Effector memory CD4-positive, alpha-beta T cell (primary cell): ENCODE data around the gene MC4R.

ENCODE experiments used
- DNase-seq, 3 donors: peaks; one replicate each; pipeline ENCODE4 v3.0.0-alpha.2; 2020
- H3K27ac ChIP-seq: 2 replicates; pipeline ENCODE4 v1.7.0; 2013; ENCODE audit warnings: mild to moderate bottlenecking, low read length, moderate library complexity; ENCODE audit not compliant: insufficient read depth, poor library complexity, severe bottlenecking
- H3K27me3 ChIP-seq: replicated peaks from 2 replicates; pipeline ENCODE4 v1.7.0; 2013; ENCODE audit warnings: mild to moderate bottlenecking, low read length; ENCODE audit not compliant: insufficient read depth, control insufficient read depth, poor library complexity, severe bottlenecking
- H3K36me3 ChIP-seq: 2 replicates; pipeline ENCODE4 v1.7.0; 2013; ENCODE audit warnings: mild to moderate bottlenecking, low read length, moderate library complexity; ENCODE audit not compliant: control insufficient read depth, insufficient read depth
- H3K4me1 ChIP-seq: 2 replicates; pipeline ENCODE4 v1.7.0; 2013; ENCODE audit warnings: low read length, mild to moderate bottlenecking; ENCODE audit not compliant: control insufficient read depth, insufficient read depth, poor library complexity, severe bottlenecking
- H3K4me3 ChIP-seq: 2 replicates; pipeline ENCODE4 v1.7.0; 2013; ENCODE audit warnings: low read length, low read depth, mild to moderate bottlenecking; ENCODE audit not compliant: insufficient read depth, poor library complexity, severe bottlenecking
- H3K9me3 ChIP-seq: 2 replicates; pipeline ENCODE4 v1.7.0; 2013; ENCODE audit warnings: mild to moderate bottlenecking, low read length, moderate library complexity; ENCODE audit not compliant: control insufficient read depth

MC4R gene

DNA sequence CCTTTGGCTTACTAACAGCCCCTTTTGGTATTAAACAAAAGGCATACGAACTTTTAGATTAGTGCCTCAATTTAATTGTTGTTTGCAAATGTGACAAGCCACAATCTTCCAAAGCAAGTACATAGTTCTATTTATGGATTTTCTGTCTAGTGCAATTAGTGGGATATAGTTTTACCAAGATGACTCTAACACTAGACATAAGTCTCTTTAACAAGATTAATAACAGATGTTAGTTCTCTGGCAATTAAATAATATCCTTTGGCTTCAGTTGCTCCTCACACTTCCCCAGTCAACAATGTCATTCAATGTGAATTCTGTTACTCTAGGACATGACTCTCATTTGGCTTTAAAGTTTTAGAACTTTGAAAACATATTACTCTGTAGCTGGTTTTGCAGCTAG, 16.7 kb upstream of the MC4R start:
- DNase-seq = no peak
- H3K36me3 ChIP-seq = no peaks in the 10 kb centered on the region
- no peaks in the 10 kb centered on the region for H3K9me3 ChIP-seq
- H3K27ac ChIP-seq = no peak overlapping the region
- no peak overlapping the region for H3K4me3 ChIP-seq
- H3K4me1 ChIP-seq = no peaks in the 10 kb centered on the region
- H3K27me3 ChIP-seq = no peaks in the 10 kb centered on the region

DNA sequence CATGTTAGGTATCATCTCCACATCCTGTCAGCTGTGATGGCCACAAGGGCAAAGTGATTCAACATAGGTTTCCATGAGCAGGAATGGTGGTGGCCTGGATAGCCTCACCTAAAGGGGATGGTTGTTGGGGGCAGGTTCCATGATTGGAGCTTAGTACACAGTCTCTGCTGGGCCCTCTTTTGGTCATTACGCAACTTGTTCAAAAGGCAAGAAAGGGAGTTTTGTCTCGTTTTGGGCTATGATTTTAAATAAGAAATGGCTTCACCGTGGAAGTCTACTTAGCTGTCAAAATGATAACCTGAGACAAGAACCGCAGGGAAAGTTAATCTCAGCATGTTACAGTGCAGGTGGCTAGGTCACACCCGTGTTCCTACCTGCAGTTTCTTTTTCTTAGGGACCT, 13.1 kb upstream of the MC4R start:
- no peak overlapping the region for H3K27ac ChIP-seq
- no peaks in the 10 kb centered on the region for H3K4me1 ChIP-seq
- H3K27me3 ChIP-seq = no peaks in the 10 kb centered on the region
- no peak overlapping the region for H3K4me3 ChIP-seq
- DNase-seq = no peak
- H3K36me3 ChIP-seq = no peaks in the 10 kb centered on the region
- H3K9me3 ChIP-seq = no peaks in the 10 kb centered on the region

DNA sequence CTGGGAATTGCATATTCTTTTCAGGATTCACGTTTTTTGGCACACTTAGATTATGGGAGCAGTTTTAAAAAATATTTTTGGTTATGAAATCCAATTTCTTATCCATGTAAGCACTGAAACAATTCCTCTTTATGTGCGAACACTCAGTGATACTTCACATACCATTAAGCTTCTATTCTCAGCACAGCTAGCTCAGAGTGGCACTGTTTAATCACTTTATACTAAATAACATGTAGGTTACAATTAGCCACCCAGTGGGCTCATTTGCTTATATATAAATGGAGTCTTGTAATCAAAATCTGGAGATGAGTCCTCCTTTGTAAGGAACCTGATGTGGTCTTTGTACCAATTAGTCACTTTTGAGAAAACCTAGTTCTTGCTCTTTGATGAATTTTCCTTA, 11.3 kb upstream of the MC4R start:
- Histone ChIP-seq H3K27me3 (no peaks in the 10 kb centered on the region), H3K27ac (no peak overlapping the region), H3K9me3 (no peaks in the 10 kb centered on the region), H3K4me1 (no peaks in the 10 kb centered on the region), H3K4me3 (no peak overlapping the region), H3K36me3 (no peaks in the 10 kb centered on the region)
- no peak for DNase-seq

DNA sequence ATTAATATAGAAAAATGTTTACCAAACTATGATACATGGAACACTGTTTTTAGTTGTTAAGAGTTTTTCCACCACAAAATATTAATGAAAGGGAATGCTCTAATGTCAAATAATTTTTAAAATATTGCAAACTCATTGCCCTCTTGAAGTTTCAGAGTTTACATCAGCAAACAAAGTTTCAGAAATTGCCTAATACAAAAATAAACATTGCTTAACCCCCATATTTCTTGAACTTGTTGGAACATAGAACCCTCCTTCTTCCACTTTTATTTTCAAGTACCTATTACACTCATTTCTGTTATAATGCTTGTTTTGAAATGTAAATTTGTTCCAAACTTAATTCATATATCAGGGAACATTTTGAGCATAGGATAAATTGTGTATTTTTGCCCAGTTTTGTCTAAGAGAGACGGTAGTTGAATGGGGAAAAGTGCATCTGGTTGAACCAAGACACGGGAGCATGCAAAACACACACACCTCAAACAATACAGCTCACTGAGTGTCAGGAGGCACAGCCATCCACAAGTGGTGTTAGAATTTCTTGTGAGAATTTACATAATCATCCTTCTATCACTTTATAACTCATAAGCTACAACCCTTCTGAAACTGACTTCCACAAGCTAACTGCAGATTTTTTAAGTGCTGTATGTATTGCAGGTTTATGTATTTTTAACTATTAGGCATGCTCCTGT, 5.3 kb upstream of the MC4R start:
- no peaks in the 10 kb centered on the region for H3K4me1 ChIP-seq
- no peak for DNase-seq
- no peak overlapping the region for H3K27ac ChIP-seq
- H3K9me3 ChIP-seq = no peaks in the 10 kb centered on the region
- no peak overlapping the region for H3K4me3 ChIP-seq
- no peaks in the 10 kb centered on the region for H3K36me3 ChIP-seq
- no peaks in the 10 kb centered on the region for H3K27me3 ChIP-seq

DNA sequence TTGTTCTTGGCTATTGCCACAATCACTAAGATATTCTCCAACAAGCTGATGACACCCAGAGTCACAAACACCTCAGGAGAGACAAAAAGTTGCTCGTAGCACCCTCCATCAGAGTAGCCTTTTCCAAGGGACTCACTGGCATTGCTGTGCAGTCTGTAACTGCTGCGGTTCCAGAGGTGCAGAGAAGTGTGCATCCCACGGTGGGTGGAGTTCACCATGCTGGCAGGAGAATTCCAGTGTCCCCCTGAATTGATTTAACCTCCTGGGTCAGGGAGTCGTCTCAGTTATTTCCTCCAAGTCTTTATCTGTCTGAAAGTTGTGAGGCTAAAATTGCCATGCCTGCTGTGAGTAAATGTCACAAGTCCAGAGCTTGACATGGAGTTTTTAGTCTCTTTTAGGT, 443 bp downstream of the MC4R start:
- H3K27ac ChIP-seq = no peak overlapping the region
- H3K4me3 ChIP-seq = no peak overlapping the region
- no peaks in the 10 kb centered on the region for H3K9me3 ChIP-seq
- H3K36me3 ChIP-seq = no peaks in the 10 kb centered on the region
- H3K27me3 ChIP-seq = no peaks in the 10 kb centered on the region
- no peaks in the 10 kb centered on the region for H3K4me1 ChIP-seq
- DNase-seq = no peak

DNA sequence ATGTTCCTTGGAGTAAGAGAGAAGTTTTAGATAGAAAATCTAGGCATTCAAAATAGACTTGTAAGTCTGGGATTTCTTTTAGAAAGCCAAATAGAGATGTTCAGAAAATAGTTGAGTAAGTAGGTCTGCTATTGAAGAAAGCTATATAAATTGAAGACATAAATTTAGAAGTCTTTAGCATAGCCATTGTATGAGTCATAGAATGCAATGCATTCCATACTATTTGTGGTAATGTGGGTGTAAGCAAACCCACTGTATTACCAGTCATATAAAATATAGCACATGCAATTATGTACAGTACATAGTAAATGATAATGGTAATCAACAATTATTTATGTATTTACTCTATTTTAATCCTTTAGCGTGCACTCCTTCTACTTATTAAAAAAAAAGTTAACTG, 14.1 kb downstream of the MC4R start:
- Histone ChIP-seq H3K36me3 (no peaks in the 10 kb centered on the region), H3K9me3 (no peaks in the 10 kb centered on the region), H3K4me3 (no peak overlapping the region), H3K27ac (no peak overlapping the region), H3K4me1 (no peaks in the 10 kb centered on the region), H3K27me3 (no peaks in the 10 kb centered on the region)
- no peak for DNase-seq

DNA sequence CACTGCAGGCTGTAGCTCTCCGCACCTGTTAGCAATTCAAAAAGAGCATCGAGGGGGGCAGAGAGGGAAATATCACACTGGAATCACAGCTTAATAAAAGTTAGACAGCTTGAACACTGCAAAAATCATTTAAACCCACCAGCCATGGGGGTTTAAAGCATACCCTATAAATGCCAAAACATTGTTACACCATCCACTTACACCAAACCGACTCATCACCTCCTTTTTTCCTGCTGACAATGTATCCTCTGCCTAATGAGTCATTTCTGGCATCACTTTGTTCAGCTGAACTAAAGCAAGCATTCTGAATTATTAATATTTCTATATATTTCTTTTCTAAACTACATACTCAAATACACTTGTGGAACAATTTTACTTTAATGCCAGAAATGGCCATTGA, 21.6 kb downstream of the MC4R start:
- no peak for DNase-seq
- no peak overlapping the region for H3K27ac ChIP-seq
- no peaks in the 10 kb centered on the region for H3K36me3 ChIP-seq

DNA sequence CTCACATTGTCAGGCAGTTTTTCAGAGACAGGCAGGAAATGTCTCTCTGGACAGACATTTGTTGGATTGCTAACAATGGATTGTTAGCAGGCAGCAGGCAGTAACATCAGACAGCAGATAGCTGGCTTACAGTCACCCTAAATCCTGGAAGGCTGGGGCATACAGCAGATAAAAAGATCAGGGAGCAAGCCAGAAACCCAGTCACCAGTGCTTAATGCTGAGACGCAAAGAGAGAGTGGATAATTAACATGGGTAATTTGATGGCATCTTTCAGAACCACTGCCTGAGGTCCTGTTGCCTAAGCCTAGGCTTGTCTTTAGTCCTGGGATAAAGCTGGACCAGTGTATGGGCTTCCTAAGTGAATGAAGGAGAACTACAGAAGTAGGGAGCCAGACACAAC, 22.4 kb downstream of the MC4R start:
- no peak overlapping the region for H3K27ac ChIP-seq
- H3K27me3 ChIP-seq = no peaks in the 10 kb centered on the region
- no peak for DNase-seq
- H3K4me3 ChIP-seq = no peak overlapping the region
- H3K9me3 ChIP-seq = no peaks in the 10 kb centered on the region
- no peaks in the 10 kb centered on the region for H3K36me3 ChIP-seq
- H3K4me1 ChIP-seq = no peaks in the 10 kb centered on the region

More for the DNA sequence above, 21.6 kb downstream of the MC4R start:
- no peaks in the 10 kb centered on the region for H3K9me3 ChIP-seq
- no peak overlapping the region for H3K4me3 ChIP-seq
- H3K27me3 ChIP-seq = no peaks in the 10 kb centered on the region
- H3K4me1 ChIP-seq = no peaks in the 10 kb centered on the region

DNA sequence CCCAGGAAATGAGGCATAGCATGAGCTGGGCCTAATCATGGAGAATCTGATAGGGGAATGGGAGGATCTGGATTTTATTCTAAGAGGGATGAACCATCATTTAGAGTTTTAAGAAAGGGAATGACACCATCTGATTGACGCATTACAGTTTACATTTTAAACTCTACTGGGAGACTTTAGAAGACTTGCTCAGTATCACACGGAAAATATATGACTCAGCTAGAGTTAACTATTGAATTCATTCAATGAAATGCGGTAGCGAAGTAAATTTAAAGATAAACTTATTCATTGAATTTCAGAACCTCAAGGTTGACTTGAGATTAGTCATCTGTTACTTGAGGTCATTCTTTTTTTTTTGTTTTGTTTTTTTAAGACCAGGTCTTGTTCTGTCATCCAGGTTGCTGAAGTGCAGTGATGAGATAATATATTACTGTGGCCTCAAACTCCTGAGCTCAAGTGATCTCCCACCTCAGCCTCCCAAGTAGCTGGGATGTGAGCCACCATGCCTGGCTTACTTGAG, 25.0 kb downstream of the MC4R start:
- H3K36me3 ChIP-seq = no peaks in the 10 kb centered on the region
- no peaks in the 10 kb centered on the region for H3K9me3 ChIP-seq
- no peak overlapping the region for H3K4me3 ChIP-seq
- no peak overlapping the region for H3K27ac ChIP-seq
- no peaks in the 10 kb centered on the region for H3K4me1 ChIP-seq
- DNase-seq = no peak
- no peaks in the 10 kb centered on the region for H3K27me3 ChIP-seq

DNA sequence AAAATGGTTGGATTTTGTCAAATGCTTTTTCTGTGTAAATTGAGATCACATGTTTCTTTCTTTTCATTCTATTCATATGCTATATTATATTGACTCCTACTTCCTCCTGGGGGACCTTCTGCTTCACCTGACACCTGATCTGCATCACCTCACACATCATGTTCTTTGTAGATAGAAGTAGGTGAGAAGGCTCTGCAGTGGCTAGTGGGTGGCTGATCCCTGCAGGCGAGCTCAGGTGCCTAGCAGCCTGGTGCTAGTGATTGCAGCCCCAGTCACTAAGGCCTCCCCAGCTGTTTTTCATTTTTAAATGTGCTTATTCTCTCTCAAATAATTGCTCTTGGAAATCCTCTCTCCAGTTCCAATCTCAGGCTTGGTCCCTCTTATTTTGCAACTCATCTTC, 33.6 kb downstream of the MC4R start:
- H3K9me3 ChIP-seq = no peaks in the 10 kb centered on the region
- no peak overlapping the region for H3K27ac ChIP-seq
- H3K27me3 ChIP-seq = no peaks in the 10 kb centered on the region
- H3K36me3 ChIP-seq = no peaks in the 10 kb centered on the region
- H3K4me3 ChIP-seq = no peak overlapping the region
- DNase-seq = no peak
- H3K4me1 ChIP-seq = no peaks in the 10 kb centered on the region
